ENCODE results near the gene SLC49A3.
A peak's percentile ranks its signal among the peaks of the same experiment; 100 is the strongest.

The SLC49A3 gene

GRCh38 chr4:680928-681645 is 7.9 kb downstream of the SLC49A3 start:
- in situ Hi-C loops (cut with HindIII; ENCODE audit: low pct_unique_long_range_greater_than_20kb, low sequenced_read_pairs) = no loop called here
- no peak for DNase-seq (ENCODE audit: low read depth in 1 of 2, low spot score in 1 of 2)
- TF ChIP-seq JUND (IDR thresholded peaks at IDR 0.05; ENCODE audit: low read depth) = no peak

GRCh38 chr4:680551-680927 is 8.4 kb downstream of the SLC49A3 start:
- in situ Hi-C loops (cut with HindIII; ENCODE audit: low pct_unique_long_range_greater_than_20kb, low sequenced_read_pairs) = no loop called here
- TF ChIP-seq JUND (IDR thresholded peaks at IDR 0.05; ENCODE audit: low read depth) = no peak
- no peak for DNase-seq (ENCODE audit: low read depth in 1 of 2, low spot score in 1 of 2)

- in situ Hi-C loops (cut with HindIII; ENCODE audit: low pct_unique_long_range_greater_than_20kb, low sequenced_read_pairs) = no loop called here
- TF ChIP-seq JUND (IDR thresholded peaks at IDR 0.05; ENCODE audit: low read depth) = no peak
These were observed 8.9 kb downstream of the SLC49A3 start for GRCh38 chr4:680091-680490.

GRCh38 chr4:679629-680028 is 9.3 kb downstream of the SLC49A3 start:
- TF ChIP-seq JUND (IDR thresholded peaks at IDR 0.05; ENCODE audit: low read depth) = no peak
- DNase-seq (ENCODE audit: low read depth in 1 of 2, low spot score in 1 of 2) = no peak
- in situ Hi-C loops (cut with HindIII; ENCODE audit: low pct_unique_long_range_greater_than_20kb, low sequenced_read_pairs) = no loop called here

More at GRCh38 chr4:680091-680490, 8.9 kb downstream of the SLC49A3 start:
- DNase-seq (ENCODE audit: low read depth in 1 of 2, low spot score in 1 of 2) = no peak

- in situ Hi-C loops (cut with HindIII; ENCODE audit: low pct_unique_long_range_greater_than_20kb, low sequenced_read_pairs) = no loop called here
- TF ChIP-seq JUND (IDR thresholded peaks at IDR 0.05; ENCODE audit: low read depth) = no peak
- DNase-seq (ENCODE audit: low read depth in 1 of 2, low spot score in 1 of 2) = no peak
These were observed 9.9 kb downstream of the SLC49A3 start for GRCh38 chr4:679104-679481.

GRCh38 chr4:678331-679103 is 10.4 kb downstream of the SLC49A3 start:
- no peak for TF ChIP-seq JUND (IDR thresholded peaks at IDR 0.05; ENCODE audit: low read depth)
- in situ Hi-C loops (cut with HindIII; ENCODE audit: low pct_unique_long_range_greater_than_20kb, low sequenced_read_pairs) = no loop called here
- no peak for DNase-seq (ENCODE audit: low read depth in 1 of 2, low spot score in 1 of 2)

GRCh38 chr4:677431-678293 is 11.3 kb downstream of the SLC49A3 start:
- no peak for TF ChIP-seq JUND (IDR thresholded peaks at IDR 0.05; ENCODE audit: low read depth)
- DNase-seq (ENCODE audit: low read depth in 1 of 2, low spot score in 1 of 2) = peak in 1 of 2 experiments; percentile 34
- in situ Hi-C loops (cut with HindIII; ENCODE audit: low pct_unique_long_range_greater_than_20kb, low sequenced_read_pairs) = no loop called here

- in situ Hi-C loops (cut with HindIII; ENCODE audit: low pct_unique_long_range_greater_than_20kb, low sequenced_read_pairs) = no loop called here
- no peak for TF ChIP-seq JUND (IDR thresholded peaks at IDR 0.05; ENCODE audit: low read depth)
- no peak for DNase-seq (ENCODE audit: low read depth in 1 of 2, low spot score in 1 of 2)
These were observed 12.1 kb downstream of the SLC49A3 start for GRCh38 chr4:676871-677235.

- no peak for TF ChIP-seq JUND (IDR thresholded peaks at IDR 0.05; ENCODE audit: low read depth)
- no peak for DNase-seq (ENCODE audit: low read depth in 1 of 2, low spot score in 1 of 2)
- in situ Hi-C loops (cut with HindIII; ENCODE audit: low pct_unique_long_range_greater_than_20kb, low sequenced_read_pairs) = no loop called here
These were observed 12.7 kb downstream of the SLC49A3 start for GRCh38 chr4:675980-676870.

- no peak for TF ChIP-seq JUND (IDR thresholded peaks at IDR 0.05; ENCODE audit: low read depth)
- DNase-seq (ENCODE audit: low read depth in 1 of 2, low spot score in 1 of 2) = no peak
- in situ Hi-C loops (cut with HindIII; ENCODE audit: low pct_unique_long_range_greater_than_20kb, low sequenced_read_pairs) = no loop called here
These were observed 13.7 kb downstream of the SLC49A3 start for GRCh38 chr4:675036-675882.

Measured in T47D (cell line).